Osteoblast (primary cell): ENCODE data around the gene PC. TPM values are rescaled to one million over a fixed set of nuclear protein-coding genes. Genes with fewer than 3 reads are reported as not detected.

ENCODE experiments used
- DNase-seq: peaks from one replicate; pipeline ENCODE4 v3.0.0; 2011; ENCODE audit warnings: low spot score, mixed read lengths; ENCODE audit not compliant: insufficient read length; ENCODE audit errors: missing footprints
- H2AFZ ChIP-seq: 2 replicates; pipeline ENCODE4 v1.6.0; 2011; ENCODE audit warnings: mild to moderate bottlenecking, low read length
- H3K27ac ChIP-seq: 2 replicates; pipeline ENCODE4 v1.5.1; 2011; ENCODE audit warnings: mild to moderate bottlenecking, low read depth, low read length, moderate library complexity
- H3K27me3 ChIP-seq: 2 replicates; pipeline ENCODE4 v1.6.0; 2012; ENCODE audit warnings: mild to moderate bottlenecking, control low read depth, inconsistent platforms, low read length, moderate library complexity; ENCODE audit not compliant: insufficient read depth
- H3K36me3 ChIP-seq: 2 replicates; pipeline ENCODE4 v1.5.1; 2011; ENCODE audit warnings: mild to moderate bottlenecking, low read length, control low read depth, moderate library complexity; ENCODE audit not compliant: insufficient read depth
- H3K4me1 ChIP-seq: 2 replicates; pipeline ENCODE4 v1.5.1; 2011; ENCODE audit warnings: mild to moderate bottlenecking, low read length, control low read depth, moderate library complexity; ENCODE audit not compliant: insufficient read depth
- H3K4me2 ChIP-seq: 2 replicates; pipeline ENCODE4 v1.6.0; 2011; ENCODE audit warnings: mild to moderate bottlenecking, low read length; ENCODE audit not compliant: insufficient read depth
- H3K4me3 ChIP-seq: fragments of 200-600 bp; sonication (generic); 3 replicates; pipeline ENCODE4 v1.5.1; 2012; ENCODE audit warnings: mild to moderate bottlenecking, low read length, inconsistent platforms; ENCODE audit not compliant: insufficient read depth
- H3K79me2 ChIP-seq: 2 replicates; pipeline ENCODE4 v1.6.0; 2012; ENCODE audit warnings: mild to moderate bottlenecking, low read length, control low read depth, inconsistent platforms; ENCODE audit not compliant: insufficient read depth
- H3K9me3 ChIP-seq: 2 replicates; pipeline ENCODE4 v1.5.1; 2011; ENCODE audit warnings: low read depth, low read length, control low read depth
- H4K20me1 ChIP-seq: 2 replicates; pipeline ENCODE4 v1.6.0; 2012; ENCODE audit warnings: mild to moderate bottlenecking, low read length, control low read depth; ENCODE audit not compliant: insufficient read depth
- CTCF ChIP-seq: IDR thresholded peaks from 2 replicates; pipeline ENCODE4 v1.5.1; 2011; ENCODE audit warnings: mild to moderate bottlenecking, low read depth, low read length, moderate library complexity; ENCODE audit errors: extremely low read depth
- total RNA-seq: library from RNA; depleted of rRNA; stranded (reverse); fragments of >200 nt; gene quantifications from 2 replicates; pipeline ENCODE4 v1.2.3, GENCODE V29; 2012

Gene PC
- total RNA-seq, 1 donor, result 48.5 TPM

- H4K20me1 ChIP-seq, result peaks cover 2% of the 10 kb centered on the region
- no peak overlapping the region for H3K27ac ChIP-seq
- H3K4me2 ChIP-seq, result no peak overlapping the region
- no peaks in the 10 kb centered on the region for H3K79me2 ChIP-seq
- TF ChIP-seq CTCF, result no peak
- no peak overlapping the region for H2AFZ ChIP-seq
- no peak for DNase-seq
- no peaks in the 10 kb centered on the region for H3K36me3 ChIP-seq
- no peak overlapping the region for H3K4me3 ChIP-seq
- H3K9me3 ChIP-seq, result no peaks in the 10 kb centered on the region
- H3K27me3 ChIP-seq, result no peaks in the 10 kb centered on the region
- no peaks in the 10 kb centered on the region for H3K4me1 ChIP-seq
These were observed 23.0 kb downstream of the PC start for GRCh38 chr11:66934950-66935779.

- no peak for TF ChIP-seq CTCF
- Histone ChIP-seq H3K79me2 (no peaks in the 10 kb centered on the region), H3K9me3 (no peaks in the 10 kb centered on the region), H2AFZ (no peak overlapping the region), H3K4me1 (peaks cover 7% of the 10 kb centered on the region), H3K27me3 (no peaks in the 10 kb centered on the region), H3K36me3 (no peaks in the 10 kb centered on the region), H4K20me1 (peaks cover 2% of the 10 kb centered on the region), H3K4me3 (no peak overlapping the region), H3K4me2 (no peak overlapping the region), H3K27ac (no peak overlapping the region)
- DNase-seq, result no peak
These were observed 24.7 kb downstream of the PC start for GRCh38 chr11:66933531-66933930.

- H3K4me1 ChIP-seq, result peaks cover 7% of the 10 kb centered on the region
- no peak overlapping the region for H3K4me3 ChIP-seq
- H3K36me3 ChIP-seq, result no peaks in the 10 kb centered on the region
- no peak for DNase-seq
- no peaks in the 10 kb centered on the region for H3K79me2 ChIP-seq
- no peak for TF ChIP-seq CTCF
- H2AFZ ChIP-seq, result no peak overlapping the region
- no peak overlapping the region for H3K27ac ChIP-seq
- H3K27me3 ChIP-seq, result no peaks in the 10 kb centered on the region
- no peak overlapping the region for H3K4me2 ChIP-seq
- no peaks in the 10 kb centered on the region for H3K9me3 ChIP-seq
- H4K20me1 ChIP-seq, result peaks cover 2% of the 10 kb centered on the region
These were observed 25.6 kb downstream of the PC start for GRCh38 chr11:66932543-66932942.

GRCh38 chr11:66929753-66930152 lies 28.4 kb downstream of the PC start:
- peaks cover 2% of the 10 kb centered on the region for H4K20me1 ChIP-seq
- peaks cover 7% of the 10 kb centered on the region for H3K4me1 ChIP-seq
- no peaks in the 10 kb centered on the region for H3K9me3 ChIP-seq
- DNase-seq, result no peak
- TF ChIP-seq CTCF, result no peak
- H3K36me3 ChIP-seq, result no peaks in the 10 kb centered on the region
- no peak overlapping the region for H3K27ac ChIP-seq
- H3K4me3 ChIP-seq, result no peak overlapping the region
- H3K4me2 ChIP-seq, result no peak overlapping the region
- no peaks in the 10 kb centered on the region for H3K27me3 ChIP-seq
- no peak overlapping the region for H2AFZ ChIP-seq
- no peaks in the 10 kb centered on the region for H3K79me2 ChIP-seq
